Measurements from ENCODE around the gene ADAMTSL1. TPM values are rescaled to one million over a fixed set of nuclear protein-coding genes. Genes with fewer than 3 reads are reported as not detected.

Gene ADAMTSL1
- total RNA-seq, 1 experiment from 2014 or later: not detected

GRCh38 chr9:18727904-18728303 is 254.0 kb downstream of the ADAMTSL1 start:
- CTCF ChIA-PET: no interaction called here

GRCh38 chr9:18728642-18729041 is 254.7 kb downstream of the ADAMTSL1 start:
- Histone ChIP-seq H3K4me3 (ENCODE audit: low read depth in 2 of 2, low read length in 2 of 2) (no peak overlapping the region), H3K27me3 (ENCODE audit: control insufficient read depth, insufficient read depth, low read length) (no peaks in the 10 kb centered on the region), H3K9me3 (ENCODE audit: control insufficient read depth, insufficient read depth, low read depth, low read length) (no peaks in the 10 kb centered on the region), H3K27ac (ENCODE audit: low read length) (no peak overlapping the region), H3K4me1 (ENCODE audit: control insufficient read depth, insufficient read depth, low read length) (no peaks in the 10 kb centered on the region), H3K36me3 (ENCODE audit: control insufficient read depth, insufficient read depth, low read length) (no peaks in the 10 kb centered on the region)
- ChIA-PET CTCF (no interaction called here), POLR2A (no interaction called here)
- no peak for ATAC-seq
- intact Hi-C loops (cut with micrococcal nuclease; ENCODE audit: unreplicated experiment): no loop called here
- DNase-seq (ENCODE audit: low read depth, low spot score): no peak
- no peak for TF ChIP-seq TCF7L2 (IDR thresholded peaks at IDR 0.05; ENCODE audit: low read depth, low read length)
- no peak for TF ChIP-seq POLR2AphosphoS5 (IDR thresholded peaks at IDR 0.05; ENCODE audit: low read depth, low read length)
- no peak for TF ChIP-seq CTCF (IDR thresholded peaks at IDR 0.05)
- TF ChIP-seq SIN3A (IDR thresholded peaks at IDR 0.05; ENCODE audit: borderline replicate concordance, insufficient read depth, low read depth, low read length): no peak
- no peak for TF ChIP-seq REST (IDR thresholded peaks at IDR 0.05; ENCODE audit: insufficient read depth in 1 of 2, low read depth in 2 of 2, low read length in 1 of 2)
- in situ Hi-C loops (cut with HindIII; ENCODE audit: low pct_unique_long_range_greater_than_20kb, low sequenced_read_pairs): no loop called here
- no TSS peak for BruUV-seq (replicated peaks)

More at GRCh38 chr9:18727904-18728303, 254.0 kb downstream of the ADAMTSL1 start:
- H3K27me3 ChIP-seq (ENCODE audit: control insufficient read depth, insufficient read depth, low read length): no peaks in the 10 kb centered on the region
- POLR2A ChIA-PET: no interaction called here
- no peak overlapping the region for H3K4me3 ChIP-seq (ENCODE audit: low read depth in 2 of 2, low read length in 2 of 2)
- no peaks in the 10 kb centered on the region for H3K36me3 ChIP-seq (ENCODE audit: control insufficient read depth, insufficient read depth, low read length)
- no peak overlapping the region for H3K27ac ChIP-seq (ENCODE audit: low read length)
- no peak for DNase-seq (ENCODE audit: low read depth, low spot score)
- H3K9me3 ChIP-seq (ENCODE audit: control insufficient read depth, insufficient read depth, low read depth, low read length): no peaks in the 10 kb centered on the region
- H3K4me1 ChIP-seq (ENCODE audit: control insufficient read depth, insufficient read depth, low read length): no peaks in the 10 kb centered on the region
- intact Hi-C loops (cut with micrococcal nuclease; ENCODE audit: unreplicated experiment): no loop called here
- ATAC-seq: no peak
- BruUV-seq (replicated peaks): no TSS peak
- TF ChIP-seq SIN3A (IDR thresholded peaks at IDR 0.05; ENCODE audit: borderline replicate concordance, insufficient read depth, low read depth, low read length): no peak
- no peak for TF ChIP-seq CTCF (IDR thresholded peaks at IDR 0.05)
- TF ChIP-seq POLR2AphosphoS5 (IDR thresholded peaks at IDR 0.05; ENCODE audit: low read depth, low read length): no peak
- no peak for TF ChIP-seq TCF7L2 (IDR thresholded peaks at IDR 0.05; ENCODE audit: low read depth, low read length)
- no peak for TF ChIP-seq REST (IDR thresholded peaks at IDR 0.05; ENCODE audit: insufficient read depth in 1 of 2, low read depth in 2 of 2, low read length in 1 of 2)
- in situ Hi-C loops (cut with HindIII; ENCODE audit: low pct_unique_long_range_greater_than_20kb, low sequenced_read_pairs): no loop called here

Measured in Panc1 (cell line).